Stomach (tissue), 4 donors: ENCODE results near the gene MFNG.

Source experiments
- CTCF ChIP-seq, 7 experiments: fragments of 450-650 bp in 4 of 7; fragments of 200-600 bp in 3 of 7; sonication (generic) in 3 of 7; IDR thresholded peaks; one replicate each; pipeline ENCODE4 v1.5.1; 2016 to 2019; ENCODE audit warnings: antibody characterized with exemption in 7 of 7, control low read depth in 2 of 7, mild to moderate bottlenecking in 1 of 7
- POLR2A ChIP-seq, 4 donors: fragments of 450-650 bp; IDR thresholded peaks; one replicate each; pipeline ENCODE4 v1.6.1; 2016; ENCODE audit warnings: antibody characterized with exemption in 4 of 4, control low read depth in 2 of 4, mild to moderate bottlenecking in 1 of 4, moderate library complexity in 1 of 4
- POLR2AphosphoS5 ChIP-seq, 3 donors: sonication (generic); formaldehyde crosslinking; IDR thresholded peaks; one replicate each; pipeline ENCODE4 v1.6.1; 2016; ENCODE audit warnings: antibody characterized with exemption in 3 of 3

GRCh38 chr22:37432708-37433054, 53.5 kb downstream of the MFNG start:
- TF ChIP-seq POLR2A (IDR thresholded peaks at IDR 0.05) = no peak
- TF ChIP-seq CTCF (IDR thresholded peaks at IDR 0.05) = no peak
- TF ChIP-seq POLR2AphosphoS5 (IDR thresholded peaks at IDR 0.05) = no peak
